COR-L47 (cell line): ENCODE data around the gene ODAM.
"Not testable (repeated sequence)": the region's sequence is repeated elsewhere in the genome, so short reads cannot be mapped to it uniquely, and the experiment has no call there.

ENCODE experiments used
- DNase-seq: peaks from one replicate; lab custom pipeline; 2025; lab: John Stamatoyannopoulos, UW

The ODAM gene

DNA sequence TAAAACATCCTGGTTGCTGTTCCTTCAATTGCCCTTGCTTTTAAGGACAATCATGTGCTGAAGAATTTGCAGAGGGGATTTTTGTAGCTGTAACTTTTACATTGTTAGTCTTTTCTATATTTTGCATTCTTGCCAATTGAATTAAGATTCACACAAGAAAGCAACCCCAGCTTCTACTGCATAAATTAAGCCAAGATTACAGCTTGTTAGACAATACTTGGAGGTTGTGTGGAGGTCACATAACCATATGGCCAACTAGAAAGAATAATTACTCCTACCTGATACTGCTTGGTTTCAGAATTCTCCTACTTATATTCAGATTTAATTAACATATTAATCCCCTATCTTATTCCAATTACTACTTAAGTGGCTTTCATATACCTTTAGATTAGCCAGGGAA, 26.3 kb downstream of the ODAM start:
- DNase-seq: not testable (repeated sequence)

DNA sequence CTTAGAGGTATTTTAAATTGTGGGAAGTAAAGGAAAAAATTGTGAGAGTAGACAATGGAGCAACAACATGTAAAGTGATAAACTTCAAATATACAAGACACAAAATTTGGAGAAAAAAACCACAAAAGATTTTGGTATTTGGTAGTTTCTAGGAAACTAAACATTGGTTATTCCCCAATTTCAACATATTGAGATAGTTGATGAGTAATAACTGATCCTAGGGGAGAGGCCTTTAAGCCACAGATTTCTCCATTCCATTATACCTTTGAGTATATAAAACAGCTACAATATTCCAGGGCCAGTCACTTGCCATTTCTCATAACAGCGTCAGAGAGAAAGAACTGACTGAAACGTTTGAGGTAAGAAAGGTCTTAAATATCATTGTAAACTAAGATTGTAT, 30.3 kb downstream of the ODAM start, which contains the start of gene FDCSP:
Gene FDCSP (plus strand): TSS at position 301 of the 400 bp plus-strand sequence. CDS start 5,071 bp downstream, outside the sequence.
- no peak for DNase-seq

DNA sequence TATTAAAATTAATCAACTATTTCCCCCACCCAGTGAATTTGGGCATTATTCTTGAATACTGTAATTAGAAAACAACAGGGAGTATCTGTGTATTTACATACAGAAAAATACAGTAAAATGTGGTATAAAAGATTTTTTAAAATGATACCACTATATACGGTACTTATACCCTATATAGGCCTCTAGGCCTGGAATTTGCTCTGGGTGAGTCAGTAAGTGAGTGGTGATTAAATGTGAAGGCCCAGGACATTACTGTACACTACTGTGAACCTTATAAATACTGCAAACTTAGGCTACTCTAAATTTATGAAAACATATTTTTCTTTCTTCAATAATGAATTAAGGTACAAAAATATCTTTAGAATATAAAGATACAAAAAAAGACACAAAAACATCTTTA, 40.6 kb downstream of the ODAM start:
- DNase-seq: no peak

DNA sequence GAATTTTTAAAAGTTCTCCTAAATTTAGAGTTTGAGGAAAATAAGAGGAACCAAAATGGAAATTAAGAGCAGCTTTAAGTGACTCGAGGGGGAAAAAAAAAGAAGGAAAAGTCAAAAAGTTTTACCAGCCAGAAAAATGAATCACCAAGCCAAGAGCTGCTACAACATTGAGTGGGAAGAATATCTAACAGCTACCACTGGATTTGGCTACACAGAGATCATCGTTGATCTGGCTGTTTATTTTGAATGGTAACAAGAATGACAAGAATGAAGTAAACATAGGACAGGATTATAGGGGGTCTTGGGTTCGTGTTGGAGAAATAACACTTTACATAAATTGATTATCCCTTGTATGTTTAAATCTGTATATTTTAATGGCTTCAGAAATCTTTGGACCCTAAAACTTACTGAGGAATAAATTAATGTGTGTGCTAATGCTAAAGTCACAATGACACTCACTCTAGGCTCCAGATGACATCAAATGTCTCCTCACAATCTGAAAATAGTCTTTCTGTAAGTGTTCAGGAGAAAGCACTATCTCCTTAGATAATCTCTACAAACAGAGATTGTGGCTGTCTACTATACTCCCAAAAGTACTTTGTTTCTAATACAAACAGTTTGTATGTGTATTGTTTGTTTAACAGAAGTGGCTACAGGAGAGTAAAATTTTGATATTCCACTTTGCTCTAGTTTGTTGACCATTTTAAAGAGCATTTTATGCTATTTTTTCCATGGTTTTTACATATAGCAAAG, 43.8 kb downstream of the ODAM start:
- DNase-seq: no peak

DNA sequence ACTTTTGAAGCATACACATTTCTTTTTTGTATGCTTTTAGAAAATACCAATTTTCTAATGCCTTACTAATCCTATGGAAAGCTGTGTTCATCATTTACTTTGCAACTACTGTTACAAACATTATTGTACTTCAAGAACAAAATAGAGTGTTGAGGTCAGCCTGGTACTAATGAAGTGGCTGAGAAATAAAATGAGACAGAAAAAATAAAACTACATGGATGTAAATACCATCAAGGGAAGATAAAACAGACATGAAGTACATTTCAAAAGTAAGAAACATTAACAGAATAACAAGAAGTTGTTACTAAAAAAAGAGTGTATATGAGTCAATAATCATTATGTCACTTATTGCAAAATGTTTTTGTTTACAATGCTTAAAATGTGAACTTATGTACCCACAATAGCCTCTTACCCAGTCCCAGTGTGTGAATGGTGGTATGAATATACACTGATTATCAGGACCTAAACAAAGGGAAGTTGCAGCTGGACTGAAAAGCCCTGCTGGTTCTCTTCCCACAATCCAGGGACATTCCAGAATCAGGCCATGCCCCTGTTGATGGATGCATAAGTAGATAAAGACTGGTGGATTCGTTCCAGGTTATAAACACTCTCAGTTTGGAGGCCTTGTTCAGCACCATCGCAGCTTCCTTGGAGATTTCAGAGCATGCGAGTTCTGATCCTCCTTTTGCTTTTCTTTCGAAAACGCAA, 44.5 kb downstream of the ODAM start:
- DNase-seq: no peak

DNA sequence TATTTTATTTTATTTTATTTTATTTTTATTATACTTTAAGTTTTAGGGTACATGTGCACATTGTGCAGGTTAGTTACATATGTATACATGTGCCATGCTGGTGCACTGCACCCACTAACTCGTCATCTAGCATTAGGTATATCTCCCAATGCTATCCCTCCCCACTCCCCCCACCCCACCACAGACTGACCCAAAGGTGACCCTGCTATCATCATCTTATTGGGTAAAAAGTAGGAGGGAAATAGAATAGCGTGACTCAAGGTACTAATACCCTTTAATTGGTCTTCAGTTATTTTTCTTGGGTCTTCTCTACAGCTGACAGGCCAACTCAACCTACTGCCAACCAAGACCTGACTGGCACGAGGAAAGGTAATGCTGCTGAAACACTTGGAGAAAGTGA, 46.8 kb downstream of the ODAM start, which contains the start of gene CSN3:
Gene CSN3 (plus strand): TSS at position 301 of the 400 bp plus-strand sequence. CDS start 2,223 bp downstream, outside the sequence.
- DNase-seq: not testable (repeated sequence)

DNA sequence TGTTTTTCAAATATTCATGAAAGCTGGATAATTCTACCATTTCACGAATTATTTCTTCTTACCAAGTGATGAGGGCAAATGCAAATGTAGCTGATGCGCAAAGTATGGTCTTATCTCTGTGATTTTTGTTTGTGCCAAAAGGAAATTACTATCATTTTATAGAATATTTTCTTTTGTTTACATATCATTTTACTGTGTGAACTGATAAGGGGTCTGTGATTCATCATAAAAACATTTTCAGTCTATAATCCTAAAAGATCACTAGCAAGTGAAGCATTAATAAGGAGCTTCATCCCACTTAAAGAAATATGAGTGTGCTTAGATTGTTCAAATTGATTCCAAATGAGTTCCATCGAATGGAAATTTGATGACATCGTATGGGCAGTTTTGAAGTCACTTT, 47.6 kb downstream of the ODAM start:
- no peak for DNase-seq

DNA sequence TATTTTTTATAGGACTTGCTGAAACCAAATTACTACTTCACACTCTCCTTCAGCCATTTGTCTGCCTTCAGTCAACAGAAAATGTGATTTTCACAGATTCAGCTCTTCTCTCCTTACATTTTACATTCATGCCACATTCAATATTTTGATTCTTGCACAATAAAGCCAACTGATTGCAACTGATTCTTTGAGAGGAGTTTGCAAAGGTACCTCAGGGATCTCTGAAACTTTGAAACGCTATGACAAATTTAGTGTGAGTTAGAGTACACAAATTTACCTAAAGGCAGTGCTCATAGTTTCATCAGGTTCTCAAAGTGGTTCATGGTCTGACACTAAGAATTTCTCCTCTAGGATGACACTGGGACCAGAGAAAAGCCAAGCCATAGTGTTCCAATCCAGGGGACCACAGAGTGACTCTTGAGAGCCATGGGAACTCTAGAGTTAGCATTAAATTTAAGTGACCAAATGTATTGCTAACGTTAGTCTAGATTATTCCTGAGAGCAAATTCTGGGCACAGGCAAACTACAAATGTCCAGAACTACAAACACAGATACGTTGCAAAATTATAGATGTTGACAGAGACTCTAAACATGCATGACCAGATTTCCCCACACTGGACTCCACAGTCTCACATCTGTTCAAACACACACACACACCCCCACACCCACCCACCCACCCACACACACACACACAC, 55.9 kb downstream of the ODAM start:
- no peak for DNase-seq

DNA sequence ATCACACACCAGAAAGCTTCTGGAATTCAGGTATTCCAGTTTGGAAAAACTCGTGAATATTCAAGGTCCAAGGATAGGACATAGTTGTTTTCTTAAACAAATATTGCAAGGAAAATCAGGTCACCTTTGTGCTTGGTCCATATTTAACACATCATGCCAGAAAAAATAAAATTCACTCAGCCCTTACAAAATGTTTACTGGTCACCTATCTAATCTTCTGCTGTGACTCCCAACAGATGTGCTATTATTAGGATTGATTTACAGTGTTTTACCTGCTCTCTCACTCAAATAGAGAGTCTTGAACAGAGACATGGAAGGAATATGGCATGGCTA, 56.4 kb downstream of the ODAM start:
- no peak for DNase-seq
